ENCODE data around the gene NTRK3. TPM values are rescaled to one million over a fixed set of nuclear protein-coding genes. Genes with fewer than 3 reads are reported as not detected.

The NTRK3 gene
- total RNA-seq, 4 donors from 2014 or later: 0.51 to 22.2 (median 10.1) TPM

DNA sequence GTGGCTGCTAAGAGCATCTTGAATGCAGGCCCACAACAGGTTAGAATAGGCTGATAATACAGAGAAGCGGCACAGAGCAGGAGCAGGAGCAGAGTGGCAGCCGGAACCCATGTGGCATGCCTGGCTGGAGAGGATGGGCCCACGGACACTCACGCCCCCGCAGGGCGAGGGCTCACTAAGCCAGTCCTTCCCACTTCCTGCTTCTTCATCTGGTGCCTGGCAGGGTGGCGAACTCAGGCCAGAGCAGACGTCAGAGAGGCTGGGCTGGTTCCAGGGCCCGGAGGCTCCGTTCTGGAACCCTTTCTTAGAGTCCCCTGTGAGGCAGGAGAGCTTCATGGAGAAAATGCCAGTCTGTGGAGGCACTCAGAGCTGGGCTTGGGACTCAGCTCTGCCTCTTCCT, 195.1 kb downstream of the NTRK3 start:
- TF ChIP-seq, protein P1, sequence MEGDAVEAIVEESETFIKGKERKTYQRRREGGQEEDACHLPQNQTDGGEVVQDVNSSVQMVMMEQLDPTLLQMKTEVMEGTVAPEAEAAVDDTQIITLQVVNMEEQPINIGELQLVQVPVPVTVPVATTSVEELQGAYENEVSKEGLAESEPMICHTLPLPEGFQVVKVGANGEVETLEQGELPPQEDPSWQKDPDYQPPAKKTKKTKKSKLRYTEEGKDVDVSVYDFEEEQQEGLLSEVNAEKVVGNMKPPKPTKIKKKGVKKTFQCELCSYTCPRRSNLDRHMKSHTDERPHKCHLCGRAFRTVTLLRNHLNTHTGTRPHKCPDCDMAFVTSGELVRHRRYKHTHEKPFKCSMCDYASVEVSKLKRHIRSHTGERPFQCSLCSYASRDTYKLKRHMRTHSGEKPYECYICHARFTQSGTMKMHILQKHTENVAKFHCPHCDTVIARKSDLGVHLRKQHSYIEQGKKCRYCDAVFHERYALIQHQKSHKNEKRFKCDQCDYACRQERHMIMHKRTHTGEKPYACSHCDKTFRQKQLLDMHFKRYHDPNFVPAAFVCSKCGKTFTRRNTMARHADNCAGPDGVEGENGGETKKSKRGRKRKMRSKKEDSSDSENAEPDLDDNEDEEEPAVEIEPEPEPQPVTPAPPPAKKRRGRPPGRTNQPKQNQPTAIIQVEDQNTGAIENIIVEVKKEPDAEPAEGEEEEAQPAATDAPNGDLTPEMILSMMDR (IDR thresholded peaks at IDR 0.05; ENCODE audit: low read depth): no peak

- TF ChIP-seq, protein P1 (IDR thresholded peaks at IDR 0.05; ENCODE audit: low read depth): no peak
Observed at GRCh38 chr15:88060383-88060782, 196.2 kb downstream of the NTRK3 start.

- TF ChIP-seq, protein P1 (IDR thresholded peaks at IDR 0.05; ENCODE audit: low read depth): no peak
Observed at GRCh38 chr15:88057836-88058235, 198.7 kb downstream of the NTRK3 start.

DNA sequence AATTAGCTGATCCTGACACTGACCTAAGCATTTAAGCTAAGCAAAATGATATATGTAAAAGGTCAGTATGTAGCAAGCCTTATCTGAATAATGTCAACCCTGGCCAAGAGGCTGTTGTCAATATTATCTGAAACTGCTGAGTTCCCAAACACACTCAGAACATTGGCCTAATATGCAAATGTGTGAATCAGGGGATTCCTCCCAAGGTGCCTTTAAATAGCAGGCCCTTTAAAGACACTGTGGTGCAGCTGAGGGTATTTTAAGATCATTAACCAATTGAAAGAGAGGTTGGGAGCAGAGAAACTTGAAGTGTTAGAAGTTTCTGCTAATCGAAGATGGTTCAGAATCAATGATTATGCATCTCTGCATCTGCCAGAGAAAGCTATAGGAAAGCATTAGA, 207.0 kb downstream of the NTRK3 start:
- TF ChIP-seq, protein P1 (IDR thresholded peaks at IDR 0.05; ENCODE audit: low read depth): no peak

GRCh38 chr15:88048755-88049154, 207.8 kb downstream of the NTRK3 start:
- TF ChIP-seq, protein P1 (IDR thresholded peaks at IDR 0.05; ENCODE audit: low read depth): no peak

DNA sequence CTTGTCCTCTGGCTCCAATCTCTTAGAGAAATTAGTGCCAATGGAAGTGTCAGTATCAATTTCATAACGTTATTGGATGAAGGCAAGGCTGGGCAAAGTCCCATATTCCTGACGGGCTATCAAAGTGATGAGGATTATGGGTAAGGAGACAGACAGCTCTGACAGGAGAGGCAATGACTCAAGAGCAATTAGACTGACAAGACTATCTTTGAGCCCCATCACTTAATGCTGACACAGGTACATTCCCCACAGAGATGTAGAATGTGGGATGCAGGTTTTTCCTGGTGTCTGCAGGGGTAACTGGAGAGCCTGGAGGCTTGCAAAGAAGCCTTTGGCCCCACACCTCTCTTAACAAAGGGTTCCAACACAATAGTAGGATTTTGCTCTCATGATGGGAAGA, 208.3 kb downstream of the NTRK3 start:
- TF ChIP-seq, protein P1 (IDR thresholded peaks at IDR 0.05; ENCODE audit: low read depth): no peak

DNA sequence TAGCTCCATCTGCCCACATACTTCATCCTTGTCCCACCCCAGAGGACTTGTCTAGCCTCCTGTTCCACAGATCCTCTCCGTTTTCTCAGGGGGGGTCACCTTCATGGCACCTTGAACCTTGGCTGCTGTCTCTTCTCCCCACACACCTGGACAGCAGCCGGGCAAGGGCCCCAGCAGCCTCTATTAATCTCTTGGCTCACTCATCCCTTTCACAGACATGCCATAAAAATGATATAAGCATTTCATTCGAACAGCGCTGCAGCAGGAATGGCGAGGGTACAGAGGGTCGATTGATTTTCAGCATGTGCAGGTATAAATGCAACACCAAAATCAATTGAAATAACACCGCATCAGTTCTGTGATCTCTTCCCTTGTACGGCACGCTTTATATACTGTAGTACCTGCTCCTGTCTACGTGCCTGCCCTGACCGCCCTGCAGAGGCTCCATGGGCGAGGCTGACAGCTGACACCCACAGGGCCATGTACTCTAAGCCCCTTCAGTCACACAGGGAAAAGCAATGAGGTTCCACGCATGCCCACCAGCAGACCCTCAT, 209.9 kb downstream of the NTRK3 start:
- TF ChIP-seq, protein P1 (IDR thresholded peaks at IDR 0.05; ENCODE audit: low read depth): no peak
